GM06990 (cell line): ENCODE data around the gene YWHAG.

Source experiments
- DNase-seq: peaks from one replicate; pipeline ENCODE4 v3.0.0-alpha.2; 2011; ENCODE audit not compliant: insufficient read length; ENCODE audit errors: extremely low read depth
- H3K27me3 ChIP-seq: replicated peaks from 2 replicates; pipeline ENCODE4 v1.6.0; 2011; ENCODE audit warnings: low read length; ENCODE audit not compliant: control insufficient read depth, insufficient read depth
- H3K36me3 ChIP-seq: 2 replicates; pipeline ENCODE4 v1.5.1; 2011; ENCODE audit warnings: low read length; ENCODE audit not compliant: control insufficient read depth, insufficient read depth
- H3K4me3 ChIP-seq: replicated peaks from 2 replicates; pipeline ENCODE4 v1.5.1; 2011; ENCODE audit warnings: low read depth, mild to moderate bottlenecking, control low read depth, low read length
- CTCF ChIP-seq: IDR thresholded peaks from 2 replicates; pipeline ENCODE4 v1.5.1; 2011; ENCODE audit warnings: low read length, control low read depth, mild to moderate bottlenecking, inconsistent platforms; ENCODE audit not compliant: insufficient read depth, poor library complexity, severe bottlenecking

The YWHAG gene

GRCh38 chr7:76330261-76330660 lies 28.5 kb downstream of the YWHAG start:
- no peaks in the 10 kb centered on the region for H3K27me3 ChIP-seq
- DNase-seq = no peak
- H3K36me3 ChIP-seq = peaks cover 26% of the 10 kb centered on the region
- no peak for TF ChIP-seq CTCF
- no peak overlapping the region for H3K4me3 ChIP-seq

- H3K27me3 ChIP-seq = no peaks in the 10 kb centered on the region
- no peak overlapping the region for H3K4me3 ChIP-seq
- H3K36me3 ChIP-seq = peaks cover 27% of the 10 kb centered on the region
- DNase-seq = no peak
- no peak for TF ChIP-seq CTCF
Observed at GRCh38 chr7:76329479-76329878, 29.3 kb downstream of the YWHAG start.

- Histone ChIP-seq H3K36me3 (peaks cover 28% of the 10 kb centered on the region), H3K4me3 (no peak overlapping the region), H3K27me3 (no peaks in the 10 kb centered on the region)
- no peak for TF ChIP-seq CTCF
- DNase-seq = no peak
Observed at GRCh38 chr7:76328389-76328788, 30.4 kb downstream of the YWHAG start.

GRCh38 chr7:76327610-76328009 lies 31.2 kb downstream of the YWHAG start:
- peaks cover 29% of the 10 kb centered on the region for H3K36me3 ChIP-seq
- H3K4me3 ChIP-seq = no peak overlapping the region

GRCh38 chr7:76326646-76327233 lies 32.1 kb downstream of the YWHAG start:
- H3K27me3 ChIP-seq = no peaks in the 10 kb centered on the region
- TF ChIP-seq CTCF = no peak
- DNase-seq = no peak
- H3K4me3 ChIP-seq = no peak overlapping the region
- peaks cover 30% of the 10 kb centered on the region for H3K36me3 ChIP-seq

More at GRCh38 chr7:76327610-76328009, 31.2 kb downstream of the YWHAG start:
- no peak for TF ChIP-seq CTCF
- no peak for DNase-seq
- no peaks in the 10 kb centered on the region for H3K27me3 ChIP-seq

GRCh38 chr7:76325811-76326210 lies 33.0 kb downstream of the YWHAG start:
- TF ChIP-seq CTCF = no peak
- H3K27me3 ChIP-seq = no peaks in the 10 kb centered on the region
- no peak overlapping the region for H3K4me3 ChIP-seq
- peaks cover 28% of the 10 kb centered on the region for H3K36me3 ChIP-seq
- no peak for DNase-seq
